SK-N-SH (cell line): ENCODE measurements around the gene SPEM3. TPM values are rescaled to one million over a fixed set of nuclear protein-coding genes. Genes with fewer than 3 reads are reported as not detected.
A peak's percentile ranks its signal among the peaks of the same experiment; 100 is the strongest.

Source experiments
- CTCF ChIA-PET: fragments of 300-600, 350-600 bp; formaldehyde crosslinking; extraction: SDS; loops from one replicate; lab custom pipeline; 2021; lab: Yijun Ruan, JAX
- POLR2A ChIA-PET: fragments of 350-600 bp; sonication (Branson Sonifier 250); formaldehyde crosslinking; extraction: SDS; loops from one replicate; lab custom pipeline; 2020; ENCODE audit warnings: antibody characterized with exemption, inconsistent platforms; lab: Yijun Ruan, JAX
- DNase-seq: peaks from one replicate; pipeline ENCODE4 v3.0.0; 2012
- H2AFZ ChIP-seq: fragments of 200-600 bp; sonication (generic); 2 replicates; pipeline ENCODE4 v1.8.1; 2016; ENCODE audit warnings: antibody characterized with exemption, mild to moderate bottlenecking, low read depth
- H3F3A ChIP-seq: fragments of 200-600 bp; sonication (generic); replicated peaks from 2 replicates; pipeline ENCODE3; 2016; ENCODE audit warnings: antibody characterized with exemption, mild to moderate bottlenecking; ENCODE audit not compliant: insufficient read depth
- H3K27ac ChIP-seq, 2 experiments: fragments of 200-500 bp in 1 of 2; fragments of 200-600 bp in 1 of 2; sonication (Bioruptor generic) in 1 of 2; sonication (generic), shearing (Covaris generic) in 1 of 2; 2 replicates each; pipeline versions ENCODE4 v1.5.1 to v1.6.1; 2014 to 2016; ENCODE audit warnings: low read depth in 2 of 2, inconsistent platforms in 1 of 2, low read length in 1 of 2, mild to moderate bottlenecking in 1 of 2, mixed read lengths in 1 of 2
- H3K27me3 ChIP-seq: fragments of 200-600 bp; sonication (generic), shearing (Covaris generic); 2 replicates; pipeline ENCODE4 v1.6.1; 2016; ENCODE audit warnings: mixed run types; ENCODE audit not compliant: insufficient read depth
- H3K36me3 ChIP-seq, 2 experiments: fragments of 200-500 bp in 1 of 2; fragments of 200-600 bp in 1 of 2; sonication (Bioruptor generic) in 1 of 2; sonication (generic) in 1 of 2; replicated peaks in 1 of 2; 2 replicates each; pipeline versions ENCODE3 to v1.5.1; 2014 to 2016; ENCODE audit warnings: low read length in 1 of 2, mild to moderate bottlenecking in 1 of 2; ENCODE audit not compliant: insufficient read depth in 2 of 2, control insufficient read depth in 1 of 2
- H3K4me1 ChIP-seq, 2 experiments: fragments of 200-500 bp in 1 of 2; fragments of 200-600 bp in 1 of 2; sonication (Bioruptor generic) in 1 of 2; sonication (generic), shearing (Covaris generic) in 1 of 2; 2 replicates each; pipeline versions ENCODE4 v1.5.1 to v1.6.1; 2014 to 2016; ENCODE audit warnings: low read depth in 1 of 2, low read length in 1 of 2, mixed run types in 1 of 2; ENCODE audit not compliant: insufficient read depth in 2 of 2, control insufficient read depth in 1 of 2
- H3K4me2 ChIP-seq: fragments of 200-600 bp; sonication (generic), shearing (Covaris generic); 2 replicates; pipeline ENCODE4 v1.6.1; 2017; ENCODE audit warnings: mixed run types
- H3K4me3 ChIP-seq, 2 experiments: fragments of 200-500 bp in 1 of 2; fragments of 200-600 bp in 1 of 2; sonication (Bioruptor generic) in 1 of 2; sonication (generic), shearing (Covaris generic) in 1 of 2; 2 replicates each; pipeline versions ENCODE4 v1.5.1 to v1.8.1; 2014 to 2016; ENCODE audit warnings: low read depth in 2 of 2, inconsistent platforms in 1 of 2, low read length in 1 of 2, mild to moderate bottlenecking in 1 of 2, mixed read lengths in 1 of 2, moderate library complexity in 1 of 2
- H3K79me2 ChIP-seq: fragments of 200-600 bp; sonication (generic); 2 replicates; pipeline ENCODE4 v1.8.1; 2017; ENCODE audit warnings: mild to moderate bottlenecking; ENCODE audit not compliant: insufficient read depth
- H3K9ac ChIP-seq: fragments of 200-600 bp; sonication (generic); 2 replicates; pipeline ENCODE4 v1.6.1; 2017; ENCODE audit warnings: mixed run types
- H3K9me2 ChIP-seq: fragments of 200-600 bp; sonication (generic); 2 replicates; pipeline ENCODE4 v1.6.1; 2017; ENCODE audit warnings: mixed run types
- H3K9me3 ChIP-seq: fragments of 200-600 bp; sonication (generic); 2 replicates; pipeline ENCODE4 v1.6.1; 2017; ENCODE audit warnings: mixed run types, mild to moderate bottlenecking, moderate library complexity
- H4K20me1 ChIP-seq: fragments of 200-600 bp; sonication (generic); 2 replicates; pipeline ENCODE4 v1.6.1; 2017; ENCODE audit warnings: mild to moderate bottlenecking, mixed run types; ENCODE audit not compliant: insufficient read depth
- FOXJ3 ChIP-seq: sonication (generic); formaldehyde crosslinking; IDR thresholded peaks from 2 replicates; pipeline ENCODE4 v1.5.1; 2020; ENCODE audit warnings: mild to moderate bottlenecking, missing genetic modification reagents
- FOXM1 ChIP-seq: IDR thresholded peaks from 2 replicates; pipeline ENCODE4 v1.4.0; 2012; ENCODE audit warnings: low read depth, mild to moderate bottlenecking
- JUND ChIP-seq: IDR thresholded peaks from 2 replicates; pipeline ENCODE4 v1.4.0; 2012
- NRF1 ChIP-seq: IDR thresholded peaks from 2 replicates; pipeline ENCODE4 v1.6.1; 2012; ENCODE audit warnings: low read depth, mild to moderate bottlenecking, low read length
- POLR2AphosphoS5 ChIP-seq: IDR thresholded peaks from 2 replicates; pipeline ENCODE4 v1.6.1; 2012; ENCODE audit warnings: low read depth, low read length
- RXRA ChIP-seq: IDR thresholded peaks from 2 replicates; pipeline ENCODE4 v1.4.0; 2012; ENCODE audit warnings: low read depth, mild to moderate bottlenecking, borderline replicate concordance
- TEAD4 ChIP-seq: IDR thresholded peaks from 2 replicates; pipeline ENCODE4 v1.4.0; 2012; ENCODE audit warnings: mild to moderate bottlenecking, borderline replicate concordance; ENCODE audit not compliant: insufficient read depth
- YY1 ChIP-seq: IDR thresholded peaks from 2 replicates; pipeline ENCODE4 v1.4.0; 2012; ENCODE audit warnings: low read depth, mild to moderate bottlenecking
- WGBS: methylation state at CpG from one replicate; pipeline ENCODE4 v1.1.6; 2017; ENCODE audit warnings: low lambda C conversion rate; 5-methylcytosine and 5-hydroxymethylcytosine counted together
- polyA plus RNA-seq, 3 experiments: library from polyadenylated mRNA; depleted of rRNA; stranded (reverse); fragments of >200 nt; gene quantifications; 2 replicates each; pipeline ENCODE4 v1.2.3, GENCODE V29; 2012
- TF ChIP-seq, protein P1 (sequence below): fragments of 200-600 bp; sonication (generic); IDR thresholded peaks from 2 replicates; pipeline ENCODE4 v1.6.1; 2017; ENCODE audit warnings: antibody characterized with exemption, mild to moderate bottlenecking, moderate library complexity
- TF ChIP-seq, protein P2 (sequence below): IDR thresholded peaks from 2 replicates; pipeline ENCODE4 v1.4.0; 2012; ENCODE audit warnings: low read depth, borderline replicate concordance
- TF ChIP-seq, protein P3 (sequence below): IDR thresholded peaks from 2 replicates; pipeline ENCODE4; 2012
- TF ChIP-seq, protein P4 (sequence below): fragments of 150-350 bp; IDR thresholded peaks from 2 replicates; pipeline ENCODE4 v1.6.1; 2017; ENCODE audit warnings: antibody characterized with exemption, low read length, low read depth, borderline replicate concordance
- TF ChIP-seq, protein P5 (sequence below): IDR thresholded peaks from 2 replicates; pipeline ENCODE4 v1.4.0; 2012; ENCODE audit warnings: low read depth

SPEM3 gene
- polyA plus RNA-seq, 1 of the 3 experiments (the other 2 are of a cell fraction): not detected

DNA sequence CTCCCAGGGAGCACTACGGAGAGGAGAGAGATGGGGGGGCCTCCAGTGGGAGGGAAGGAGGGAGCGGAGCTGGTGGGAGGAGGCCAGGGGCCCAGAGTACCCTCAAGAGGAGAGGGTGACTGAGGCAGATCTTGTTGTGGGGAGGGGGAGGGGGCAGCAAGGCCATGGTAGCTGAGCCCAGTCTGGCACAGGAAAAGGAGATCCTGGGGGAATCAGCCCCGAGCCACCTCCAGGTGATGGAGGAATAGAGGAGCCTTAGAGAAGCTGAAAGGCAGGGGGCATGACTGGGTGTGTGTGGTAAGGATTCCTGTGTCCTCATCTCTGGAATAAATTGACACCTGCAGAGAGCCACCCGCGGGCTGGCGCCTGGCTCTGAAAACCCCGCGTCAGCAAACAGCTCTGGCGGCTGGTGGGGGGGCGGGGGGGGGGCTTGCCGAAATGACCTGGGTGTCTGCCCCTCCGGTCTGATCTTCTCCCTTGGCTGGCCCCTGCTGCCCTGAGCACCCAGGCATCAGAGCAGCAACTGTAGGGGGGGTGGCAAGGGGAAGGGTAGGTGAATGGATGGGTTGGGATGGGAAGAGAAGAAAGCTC is 22.3 kb upstream of the SPEM3 start (continued):
- TF ChIP-seq NRF1 (no peak), YY1 (no peak)
- TF ChIP-seq, protein P1, sequence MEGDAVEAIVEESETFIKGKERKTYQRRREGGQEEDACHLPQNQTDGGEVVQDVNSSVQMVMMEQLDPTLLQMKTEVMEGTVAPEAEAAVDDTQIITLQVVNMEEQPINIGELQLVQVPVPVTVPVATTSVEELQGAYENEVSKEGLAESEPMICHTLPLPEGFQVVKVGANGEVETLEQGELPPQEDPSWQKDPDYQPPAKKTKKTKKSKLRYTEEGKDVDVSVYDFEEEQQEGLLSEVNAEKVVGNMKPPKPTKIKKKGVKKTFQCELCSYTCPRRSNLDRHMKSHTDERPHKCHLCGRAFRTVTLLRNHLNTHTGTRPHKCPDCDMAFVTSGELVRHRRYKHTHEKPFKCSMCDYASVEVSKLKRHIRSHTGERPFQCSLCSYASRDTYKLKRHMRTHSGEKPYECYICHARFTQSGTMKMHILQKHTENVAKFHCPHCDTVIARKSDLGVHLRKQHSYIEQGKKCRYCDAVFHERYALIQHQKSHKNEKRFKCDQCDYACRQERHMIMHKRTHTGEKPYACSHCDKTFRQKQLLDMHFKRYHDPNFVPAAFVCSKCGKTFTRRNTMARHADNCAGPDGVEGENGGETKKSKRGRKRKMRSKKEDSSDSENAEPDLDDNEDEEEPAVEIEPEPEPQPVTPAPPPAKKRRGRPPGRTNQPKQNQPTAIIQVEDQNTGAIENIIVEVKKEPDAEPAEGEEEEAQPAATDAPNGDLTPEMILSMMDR: no peak

DNA sequence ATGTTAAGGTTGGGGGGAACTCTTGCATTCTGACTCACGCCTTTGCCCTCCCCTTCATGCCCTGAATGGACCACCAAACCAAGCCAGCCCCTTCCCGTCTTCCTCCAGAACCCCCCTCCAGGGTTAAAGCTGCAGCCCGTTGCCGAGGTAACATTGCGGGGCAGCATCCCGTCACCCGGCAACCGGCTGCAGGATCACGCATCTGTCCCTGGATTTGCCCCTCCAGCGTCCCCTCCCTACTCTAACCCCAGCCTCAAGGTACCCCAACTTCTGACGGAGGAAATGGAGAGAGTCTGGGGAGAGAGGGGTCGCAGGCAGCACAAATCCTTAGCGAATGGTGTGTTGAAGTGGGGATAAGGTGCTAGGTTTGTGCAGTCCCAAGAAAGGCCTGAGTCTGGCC is 21.6 kb upstream of the SPEM3 start:
- CTCF ChIA-PET: interaction anchor here (0.7 to 4.9 kb wide), 7 partner anchors 10 to 154 kb away, joined by 3 to 28 read pairs (median 4); partner anchors contain the start of genes SENP3 and TMEM95
- 84% methylated on average over 13 of the region's 13 CpGs for WGBS
- H3K36me3 ChIP-seq: peaks cover 10 to 24% of the 10 kb centered on the region in 2 experiments

DNA sequence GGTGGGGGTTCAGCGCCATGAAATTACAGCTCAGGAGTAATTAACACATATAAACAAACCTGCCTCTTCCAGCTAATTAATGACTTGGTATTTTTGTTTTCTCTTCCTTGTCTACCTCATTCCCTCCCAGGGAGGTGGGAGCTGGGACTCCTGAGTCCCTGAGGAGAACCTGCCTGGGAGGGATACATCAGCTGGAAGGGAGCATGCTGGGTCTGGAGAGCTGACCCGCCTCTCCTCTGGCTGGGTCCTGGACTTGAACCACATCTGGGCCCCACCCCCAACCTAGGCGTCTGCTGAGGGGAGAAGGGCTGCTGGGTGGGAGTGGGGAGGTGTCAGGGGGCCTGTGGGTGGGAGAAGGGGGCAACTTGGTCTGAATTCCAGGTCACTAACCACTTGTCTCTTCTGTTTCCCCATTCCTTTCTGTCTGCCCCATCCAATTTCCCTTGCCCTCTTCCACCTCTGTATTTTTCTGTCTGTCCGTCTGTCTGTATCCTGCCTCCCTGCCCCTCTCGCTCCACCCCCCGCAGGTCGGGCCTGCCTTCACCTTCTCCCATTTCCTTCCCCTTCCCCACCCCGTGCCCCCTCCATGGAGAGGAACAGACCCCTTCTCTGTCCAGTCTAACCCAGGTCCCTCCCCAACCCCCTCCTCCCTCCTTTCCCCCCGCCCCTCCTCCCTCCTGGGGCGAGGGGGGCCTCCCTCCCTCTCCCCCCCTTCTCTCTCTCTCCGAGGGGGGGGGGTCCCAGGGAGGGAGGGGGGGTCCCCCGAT is 21.0 kb upstream of the SPEM3 start, which contains the start of gene NLGN2:
Gene NLGN2 (plus strand): TSS at position 361 of the 767 bp plus-strand sequence. CDS start 411 bp downstream, outside the sequence.
- Histone ChIP-seq H3K79me2 (peaks cover 34% of the 10 kb centered on the region), H3K27me3 (no peaks in the 10 kb centered on the region), H3F3A (peaks cover 11% of the 10 kb centered on the region), H3K4me1 (peaks cover 4 to 21% of the 10 kb centered on the region in 2 experiments; a peak in 2 of 4 replicates), H3K27ac (no peak within 1 kb of the TSS), H3K9me3 (no peaks in the 10 kb centered on the region), H2AFZ (no peak within 1 kb of the TSS), H3K36me3 (peaks cover 8 to 30% of the 10 kb centered on the region in 2 experiments), H3K9ac (no peak within 1 kb of the TSS), H3K4me2 (peak within 1 kb of the TSS; percentile 100), H3K9me2 (no peaks in the 10 kb centered on the region), H4K20me1 (peaks cover 11% of the 10 kb centered on the region; the same call in 1 of the 2 replicates), H3K4me3 (peak within 1 kb of the TSS in 1 of 2 experiments; percentile 47; a peak in 1 of 4 replicates)
- WGBS: 73% methylated on average over 12 of the region's 12 CpGs
- no peak for DNase-seq
- ChIA-PET CTCF (interaction anchor here (0.7 to 4.9 kb wide), 5 partner anchors 9 to 153 kb away, joined by 3 to 28 read pairs (median 6); partner anchors contain the start of gene TMEM95), POLR2A (no interaction called here)
- TF ChIP-seq YY1: no peak
- TF ChIP-seq JUND: no peak
- no peak for TF ChIP-seq FOXM1
- TF ChIP-seq, protein P2, sequence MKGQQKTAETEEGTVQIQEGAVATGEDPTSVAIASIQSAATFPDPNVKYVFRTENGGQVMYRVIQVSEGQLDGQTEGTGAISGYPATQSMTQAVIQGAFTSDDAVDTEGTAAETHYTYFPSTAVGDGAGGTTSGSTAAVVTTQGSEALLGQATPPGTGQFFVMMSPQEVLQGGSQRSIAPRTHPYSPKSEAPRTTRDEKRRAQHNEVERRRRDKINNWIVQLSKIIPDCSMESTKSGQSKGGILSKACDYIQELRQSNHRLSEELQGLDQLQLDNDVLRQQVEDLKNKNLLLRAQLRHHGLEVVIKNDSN: no peak
- TF ChIP-seq, protein P3, sequence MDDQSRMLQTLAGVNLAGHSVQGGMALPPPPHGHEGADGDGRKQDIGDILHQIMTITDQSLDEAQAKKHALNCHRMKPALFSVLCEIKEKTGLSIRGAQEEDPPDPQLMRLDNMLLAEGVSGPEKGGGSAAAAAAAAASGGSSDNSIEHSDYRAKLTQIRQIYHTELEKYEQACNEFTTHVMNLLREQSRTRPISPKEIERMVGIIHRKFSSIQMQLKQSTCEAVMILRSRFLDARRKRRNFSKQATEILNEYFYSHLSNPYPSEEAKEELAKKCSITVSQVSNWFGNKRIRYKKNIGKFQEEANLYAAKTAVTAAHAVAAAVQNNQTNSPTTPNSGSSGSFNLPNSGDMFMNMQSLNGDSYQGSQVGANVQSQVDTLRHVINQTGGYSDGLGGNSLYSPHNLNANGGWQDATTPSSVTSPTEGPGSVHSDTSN: no peak
- no peak for TF ChIP-seq TEAD4
- TF ChIP-seq FOXJ3 (CRISPR knock-in tag): no peak
- TF ChIP-seq, protein P4, sequence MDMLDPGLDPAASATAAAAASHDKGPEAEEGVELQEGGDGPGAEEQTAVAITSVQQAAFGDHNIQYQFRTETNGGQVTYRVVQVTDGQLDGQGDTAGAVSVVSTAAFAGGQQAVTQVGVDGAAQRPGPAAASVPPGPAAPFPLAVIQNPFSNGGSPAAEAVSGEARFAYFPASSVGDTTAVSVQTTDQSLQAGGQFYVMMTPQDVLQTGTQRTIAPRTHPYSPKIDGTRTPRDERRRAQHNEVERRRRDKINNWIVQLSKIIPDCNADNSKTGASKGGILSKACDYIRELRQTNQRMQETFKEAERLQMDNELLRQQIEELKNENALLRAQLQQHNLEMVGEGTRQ: no peak
- TF ChIP-seq RXRA: no peak
- TF ChIP-seq, protein P5, sequence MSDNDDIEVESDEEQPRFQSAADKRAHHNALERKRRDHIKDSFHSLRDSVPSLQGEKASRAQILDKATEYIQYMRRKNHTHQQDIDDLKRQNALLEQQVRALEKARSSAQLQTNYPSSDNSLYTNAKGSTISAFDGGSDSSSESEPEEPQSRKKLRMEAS: no peak
- no peak for TF ChIP-seq POLR2AphosphoS5

More for the DNA sequence above, 21.6 kb upstream of the SPEM3 start:
- no peak overlapping the region for H3K27ac ChIP-seq
- peak overlapping the region in 1 of 2 experiments; percentile 47; a peak in 1 of 4 replicates for H3K4me3 ChIP-seq
- no peak for DNase-seq
- peaks cover 5 to 21% of the 10 kb centered on the region in 2 experiments; a peak in 2 of 4 replicates for H3K4me1 ChIP-seq
- no peaks in the 10 kb centered on the region for H3K9me2 ChIP-seq
- H3K79me2 ChIP-seq: peaks cover 40% of the 10 kb centered on the region
- H3F3A ChIP-seq: peaks cover 11% of the 10 kb centered on the region
- H3K9ac ChIP-seq: no peak overlapping the region
- H4K20me1 ChIP-seq: peaks cover 11% of the 10 kb centered on the region; the same call in 1 of the 2 replicates
- POLR2A ChIA-PET: no interaction called here
- TF ChIP-seq FOXJ3 (CRISPR knock-in tag): no peak
- TF ChIP-seq, protein P2: no peak
- TF ChIP-seq FOXM1: no peak
- no peak for TF ChIP-seq TEAD4
- no peak overlapping the region for H2AFZ ChIP-seq
- no peaks in the 10 kb centered on the region for H3K9me3 ChIP-seq
- H3K4me2 ChIP-seq: peak overlapping the region; percentile 100
- H3K27me3 ChIP-seq: no peaks in the 10 kb centered on the region
